IMR-90 (cell line): Measurements from ENCODE around the gene PDE8B. TPM values are rescaled to one million over a fixed set of nuclear protein-coding genes. Genes with fewer than 3 reads are reported as not detected.

Experiments used
- ATAC-seq: fragments of 200-7000 bp; cut with Tn5 transposase; 2 replicates; pipeline ENCODE4 v1.9.1; 2020; ENCODE audit warnings: low read depth, mild to moderate bottlenecking, moderate library complexity
- BruUV-seq: library from RNA; stranded (reverse); fragments of 400-500 nt; replicated peaks from 2 replicates; lab custom pipeline; 2021; lab: Mats Ljungman, UMichigan
- CTCF ChIA-PET: fragments of 300-600 bp; formaldehyde crosslinking; extraction: SDS; loops from one replicate; lab custom pipeline; 2021; ENCODE audit warnings: antibody characterized with exemption; lab: Yijun Ruan, JAX
- POLR2A ChIA-PET: fragments of 300-600 bp; sonication (Branson Sonifier 250); formaldehyde crosslinking; loops from one replicate; lab custom pipeline; 2022; ENCODE audit warnings: antibody characterized with exemption; ENCODE audit not compliant: unreplicated experiment; lab: Charles Lee
- DNase-seq: peaks from one replicate; pipeline ENCODE4 v3.0.0; 2013
- H2AFZ ChIP-seq: replicated peaks from 2 replicates; pipeline ENCODE3; 2013; ENCODE audit warnings: low read length, mild to moderate bottlenecking; ENCODE audit not compliant: poor library complexity
- H2AK5ac ChIP-seq: 2 replicates; pipeline ENCODE4 v1.6.1; 2013; ENCODE audit warnings: low read depth, low read length, inconsistent platforms
- H2AK9ac ChIP-seq: replicated peaks from 2 replicates; pipeline ENCODE3; 2013; ENCODE audit warnings: mild to moderate bottlenecking, low read depth, low read length, moderate library complexity; ENCODE audit not compliant: poor library complexity
- H2BK120ac ChIP-seq: 2 replicates; pipeline ENCODE4 v1.6.1; 2013; ENCODE audit warnings: low read depth, low read length, inconsistent platforms
- H2BK15ac ChIP-seq: 3 replicates; pipeline ENCODE4 v1.6.1; 2013; ENCODE audit warnings: low read depth, low read length, inconsistent platforms
- H2BK20ac ChIP-seq: 2 replicates; pipeline ENCODE4 v1.6.1; 2013; ENCODE audit warnings: low read depth, mild to moderate bottlenecking, inconsistent platforms, low read length, moderate library complexity
- H2BK5ac ChIP-seq: 2 replicates; pipeline ENCODE4 v1.6.1; 2013; ENCODE audit warnings: mild to moderate bottlenecking, low read depth, low read length, inconsistent platforms; ENCODE audit not compliant: poor library complexity, severe bottlenecking
- H3K14ac ChIP-seq: replicated peaks from 2 replicates; pipeline ENCODE4 v1.6.1; 2013; ENCODE audit warnings: low read depth, low read length, inconsistent platforms
- H3K18ac ChIP-seq: 2 replicates; pipeline ENCODE4 v1.6.1; 2013; ENCODE audit warnings: low read depth, low read length, control low read depth
- H3K23ac ChIP-seq: 2 replicates; pipeline ENCODE4 v1.6.1; 2013; ENCODE audit warnings: low read depth, low read length, inconsistent platforms
- H3K27ac ChIP-seq: 2 replicates; pipeline ENCODE4 v1.5.1; 2013; ENCODE audit warnings: mild to moderate bottlenecking, control low read depth, low read length; ENCODE audit not compliant: insufficient read depth
- H3K27me3 ChIP-seq: 2 replicates; pipeline ENCODE4 v1.6.1; 2013; ENCODE audit warnings: low read length; ENCODE audit not compliant: control insufficient read depth, insufficient read depth
- H3K36me3 ChIP-seq: 2 replicates; pipeline ENCODE4 v1.6.1; 2013; ENCODE audit warnings: low read length, mixed read lengths; ENCODE audit not compliant: control insufficient read depth, insufficient read depth
- H3K4ac ChIP-seq: 2 replicates; pipeline ENCODE4 v1.6.1; 2013; ENCODE audit warnings: low read depth, low read length, inconsistent platforms
- H3K4me1 ChIP-seq: 2 replicates; pipeline ENCODE4 v1.6.1; 2013; ENCODE audit warnings: low read length, mixed read lengths; ENCODE audit not compliant: control insufficient read depth, insufficient read depth
- H3K4me2 ChIP-seq: 2 replicates; pipeline ENCODE4 v1.6.1; 2013; ENCODE audit warnings: low read depth, mild to moderate bottlenecking, control low read depth, low read length, moderate library complexity
- H3K4me3 ChIP-seq: 2 replicates; pipeline ENCODE4 v1.5.1; 2013; ENCODE audit warnings: low read depth, mild to moderate bottlenecking, control low read depth, low read length, moderate library complexity; ENCODE audit not compliant: insufficient read depth
- H3K56ac ChIP-seq: 2 replicates; pipeline ENCODE4 v1.6.1; 2013; ENCODE audit warnings: low read length, inconsistent platforms; ENCODE audit not compliant: insufficient read depth; ENCODE audit errors: extremely low read depth
- H3K79me1 ChIP-seq, 2 experiments: 2 replicates each; pipeline ENCODE4 v1.6.1; 2013; ENCODE audit warnings: low read length in 2 of 2, inconsistent platforms in 1 of 2, low read depth in 1 of 2
- H3K9ac ChIP-seq: 2 replicates; pipeline ENCODE4 v1.6.1; 2013; ENCODE audit warnings: low read depth, low read length, control low read depth
- H3K9me1 ChIP-seq: 2 replicates; pipeline ENCODE4 v1.6.1; 2013; ENCODE audit warnings: low read length, inconsistent platforms; ENCODE audit not compliant: insufficient read depth
- H3K9me3 ChIP-seq: 2 replicates; pipeline ENCODE4 v1.6.1; 2013; ENCODE audit warnings: low read length; ENCODE audit not compliant: control insufficient read depth, insufficient read depth
- H4K20me1 ChIP-seq: 2 replicates; pipeline ENCODE4 v1.6.1; 2013; ENCODE audit warnings: low read length, inconsistent platforms; ENCODE audit not compliant: insufficient read depth
- H4K5ac ChIP-seq: 2 replicates; pipeline ENCODE4 v1.6.1; 2013; ENCODE audit warnings: mild to moderate bottlenecking, low read depth, low read length, control low read depth
- H4K8ac ChIP-seq, 2 experiments: 2 replicates each; pipeline ENCODE4 v1.6.1; 2013; ENCODE audit warnings: low read depth in 2 of 2, low read length in 2 of 2, control low read depth in 1 of 2, inconsistent platforms in 1 of 2
- H4K91ac ChIP-seq: 2 replicates; pipeline ENCODE4 v1.6.1; 2013; ENCODE audit warnings: low read depth, low read length, inconsistent platforms; ENCODE audit not compliant: insufficient read depth
- BHLHE40 ChIP-seq: fragments of 150-350 bp; IDR thresholded peaks from 2 replicates; pipeline ENCODE4 v1.6.1; 2016; ENCODE audit warnings: mild to moderate bottlenecking, low read depth, low read length
- CEBPB ChIP-seq: IDR thresholded peaks from 2 replicates; pipeline ENCODE4 v1.6.1; 2012; ENCODE audit warnings: low read depth, low read length, improper control_type of control experiment
- CHD1 ChIP-seq: IDR thresholded peaks from 2 replicates; pipeline ENCODE4 v1.6.1; 2012; ENCODE audit warnings: low read depth, low read length, improper control_type of control experiment
- FOS ChIP-seq: fragments of 150-350 bp; IDR thresholded peaks from 2 replicates; pipeline ENCODE4 v1.6.1; 2016; ENCODE audit warnings: low read depth, low read length
- MAFK ChIP-seq: IDR thresholded peaks from 2 replicates; pipeline ENCODE4 v1.6.1; 2012; ENCODE audit warnings: low read depth, low read length, improper control_type of control experiment
- MAZ ChIP-seq: IDR thresholded peaks from 2 replicates; pipeline ENCODE4 v1.6.1; 2012; ENCODE audit warnings: low read depth, mild to moderate bottlenecking, low read length, improper control_type of control experiment, moderate library complexity, borderline replicate concordance
- MXI1 ChIP-seq: IDR thresholded peaks from 2 replicates; pipeline ENCODE4 v1.6.1; 2012; ENCODE audit warnings: low read depth, mild to moderate bottlenecking, low read length, moderate library complexity, borderline replicate concordance
- RCOR1 ChIP-seq: IDR thresholded peaks from 2 replicates; pipeline ENCODE4 v1.6.1; 2012; ENCODE audit warnings: mild to moderate bottlenecking, low read length, improper control_type of control experiment; ENCODE audit not compliant: insufficient replicate concordance
- RFX5 ChIP-seq: IDR thresholded peaks from 2 replicates; pipeline ENCODE4 v1.8.0; 2012; ENCODE audit warnings: low read depth, mild to moderate bottlenecking, low read length, moderate library complexity
- WGBS, 2 experiments: methylation state at CpG; one replicate each; pipeline versions ENCODE4 v1.1.5 to v1.1.7; 2013; ENCODE audit warnings: missing lambda C conversion rate in 2 of 2; ENCODE audit not compliant: insufficient read length in 1 of 2; ENCODE audit errors: extremely low coverage in 2 of 2; 5-methylcytosine and 5-hydroxymethylcytosine counted together
- dilution Hi-C: fragments of 300-500 bp; cut with HindIII; formaldehyde crosslinking; loops from one replicate; pipeline ENCODE4 v1.14.3; 2018; ENCODE audit warnings: low sequenced_read_pairs; ENCODE audit not compliant: unreplicated experiment
- in situ Hi-C: fragments of 300-500 bp; cut with MboI; formaldehyde crosslinking; loops from 3 replicates; pipeline ENCODE4 v1.14.3; 2019; ENCODE audit warnings: low sequenced_read_pairs, inconsistent platforms, mixed read lengths
- intact Hi-C: fragments of 100-400 bp; cut with micrococcal nuclease; formaldehyde crosslinking; loops from 2 replicates; pipeline ENCODE4 v1.10.0; 2022
- polyA plus RNA-seq, 3 experiments: library from polyadenylated mRNA; depleted of rRNA; stranded (reverse); fragments of >200 nt; gene quantifications; 2 replicates each; pipeline ENCODE4 v1.2.3, GENCODE V29; 2012; ENCODE audit warnings: low replicate concordance in 1 of 3
- total RNA-seq: library from RNA; depleted of rRNA; stranded (reverse); fragments of >200 nt; gene quantifications from 2 replicates; pipeline ENCODE4 v1.2.3, GENCODE V29; 2012
- TF ChIP-seq, protein P1 (sequence below): fragments of 150-350 bp; IDR thresholded peaks from 2 replicates; pipeline ENCODE4 v1.6.1; 2017; ENCODE audit warnings: mild to moderate bottlenecking, antibody characterized with exemption, low read length, low read depth

PDE8B gene
- total and polyA plus RNA-seq, 2 of the 4 experiments (the other 2 are of a cell fraction), result under 0.01 to 0.03 TPM

DNA sequence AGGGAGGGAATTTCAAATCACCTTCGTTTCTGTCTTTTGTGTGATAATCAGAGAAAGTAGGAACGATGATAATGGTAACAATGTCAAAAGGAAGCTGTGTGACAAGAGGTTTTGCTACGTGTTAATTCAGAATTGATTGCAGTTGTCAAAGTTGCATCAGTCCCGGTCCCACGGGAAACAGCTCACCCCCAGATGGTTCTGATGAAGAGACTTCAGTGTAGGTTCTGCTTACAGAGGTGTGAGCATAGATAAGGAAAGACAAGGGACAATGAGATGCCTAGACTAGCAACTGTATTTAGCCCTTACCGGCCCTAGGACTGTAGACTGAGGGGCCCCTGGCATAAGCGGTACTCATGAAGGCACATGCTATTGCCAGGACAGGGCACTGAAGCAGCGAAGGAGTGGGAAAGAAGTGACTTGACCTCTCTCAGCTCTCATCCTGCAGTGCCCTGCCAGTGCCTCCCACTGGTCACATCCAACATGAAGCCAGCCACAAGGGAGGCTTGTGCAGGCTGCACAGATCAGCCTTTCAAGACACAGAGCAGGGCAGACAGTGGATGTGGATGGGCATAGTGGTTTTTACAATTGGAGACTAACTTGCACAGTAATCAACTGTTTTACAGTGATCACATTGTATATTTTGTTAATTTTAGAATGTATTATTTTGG lies 21.1 kb downstream of the PDE8B start:
- Histone ChIP-seq H3K79me1 (no peaks in the 10 kb centered on the region), H3K36me3 (no peaks in the 10 kb centered on the region), H4K20me1 (no peaks in the 10 kb centered on the region), H3K9me3 (no peaks in the 10 kb centered on the region), H3K4me3 (no peak overlapping the region), H2BK5ac (no peak overlapping the region), H3K9ac (no peak overlapping the region), H3K27me3 (peaks cover 25% of the 10 kb centered on the region), H3K4me1 (no peaks in the 10 kb centered on the region), H2BK120ac (no peak overlapping the region), H4K8ac (no peak overlapping the region), H2AFZ (no peak overlapping the region), H3K14ac (no peak overlapping the region), H3K23ac (no peak overlapping the region), H2BK20ac (no peak overlapping the region), H3K4ac (no peak overlapping the region), H2AK9ac (no peak overlapping the region), H2BK15ac (no peak overlapping the region), H4K5ac (no peak overlapping the region), H3K27ac (no peak overlapping the region), H3K56ac (no peak overlapping the region), H3K9me1 (0 out of 2 replicates have a peak, but pooled peaks cover 3% of the 10 kb centered on the region), H4K91ac (no peak overlapping the region), H2AK5ac (no peak overlapping the region), H3K18ac (no peak overlapping the region), H3K4me2 (no peak overlapping the region)
- no peak for DNase-seq
- POLR2A ChIA-PET, result no interaction called here
- CTCF ChIA-PET, result no interaction called here
- TF ChIP-seq FOS (no peak), CEBPB (no peak), MAZ (no peak), RCOR1 (no peak), MAFK (no peak), CHD1 (no peak), MXI1 (no peak), RFX5 (no peak), BHLHE40 (no peak)
- TF ChIP-seq, protein P1, sequence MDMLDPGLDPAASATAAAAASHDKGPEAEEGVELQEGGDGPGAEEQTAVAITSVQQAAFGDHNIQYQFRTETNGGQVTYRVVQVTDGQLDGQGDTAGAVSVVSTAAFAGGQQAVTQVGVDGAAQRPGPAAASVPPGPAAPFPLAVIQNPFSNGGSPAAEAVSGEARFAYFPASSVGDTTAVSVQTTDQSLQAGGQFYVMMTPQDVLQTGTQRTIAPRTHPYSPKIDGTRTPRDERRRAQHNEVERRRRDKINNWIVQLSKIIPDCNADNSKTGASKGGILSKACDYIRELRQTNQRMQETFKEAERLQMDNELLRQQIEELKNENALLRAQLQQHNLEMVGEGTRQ, result no peak
- 33% methylated on average over 4 of the region's 8 CpGs; no CpG with 5 or more reads in 1 of the 2 experiments for WGBS, 2 experiments
- dilution Hi-C loops, result no loop called here
- in situ Hi-C loops, result loop anchor here (25.0 kb wide), 1 partner anchor 344 kb away; no protein-coding TSS in a partner anchor
- no TSS peak for BruUV-seq
- intact Hi-C loops, result loop anchor here (5.0 to 10.0 kb wide), 2 partner anchors 261 to 367 kb away; partner anchors contain the start of gene WDR41
- ATAC-seq, result no peak
